GM18520 (cell line): ENCODE measurements around the gene REN.

ENCODE experiments used
- ATAC-seq: cut with Tn5 transposase; IDR thresholded peaks from one replicate; pipeline ENCODE4 v1.9.1; 2021; ENCODE audit not compliant: unreplicated experiment

REN gene

DNA sequence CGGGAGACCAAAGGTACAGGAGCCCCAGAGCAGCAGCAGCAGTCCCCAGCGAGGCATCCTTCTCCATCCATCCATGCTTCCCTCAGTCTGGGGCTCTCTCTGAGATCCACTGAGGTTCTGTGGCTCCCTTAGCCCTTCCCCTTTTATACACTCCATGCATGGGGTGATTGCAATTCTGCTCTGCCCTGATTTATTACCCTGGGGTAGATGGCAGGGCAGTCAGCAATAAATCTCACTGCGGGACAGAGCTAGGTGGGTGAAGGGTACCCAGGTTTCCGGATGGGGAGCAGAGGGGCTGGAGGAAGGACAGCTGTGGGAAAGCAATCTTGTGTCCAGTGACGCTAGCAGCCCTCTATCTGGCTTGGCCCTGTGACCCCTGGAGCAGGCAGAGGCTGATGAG, at the start of gene REN:
Gene REN (minus strand): TSS at position 119 of the 400 bp plus-strand sequence. CDS start 44 bp downstream, at position 75.
- ATAC-seq: no peak

- ATAC-seq: no peak
Measured at GRCh38 chr1:204213668-204214662, 47.8 kb upstream of the REN start, which contains the start of gene GOLT1A. TSS of gene GOLT1A (minus strand) at chr1:204213988. CDS start at chr1:204213906, 82 bp downstream.

GRCh38 chr1:204212715-204213114, 46.6 kb upstream of the REN start:
- no peak for ATAC-seq

- ATAC-seq: no peak
Measured at GRCh38 chr1:204211046-204211445, 44.9 kb upstream of the REN start.

GRCh38 chr1:204207136-204207616, 41.0 kb upstream of the REN start:
- ATAC-seq: no peak

DNA sequence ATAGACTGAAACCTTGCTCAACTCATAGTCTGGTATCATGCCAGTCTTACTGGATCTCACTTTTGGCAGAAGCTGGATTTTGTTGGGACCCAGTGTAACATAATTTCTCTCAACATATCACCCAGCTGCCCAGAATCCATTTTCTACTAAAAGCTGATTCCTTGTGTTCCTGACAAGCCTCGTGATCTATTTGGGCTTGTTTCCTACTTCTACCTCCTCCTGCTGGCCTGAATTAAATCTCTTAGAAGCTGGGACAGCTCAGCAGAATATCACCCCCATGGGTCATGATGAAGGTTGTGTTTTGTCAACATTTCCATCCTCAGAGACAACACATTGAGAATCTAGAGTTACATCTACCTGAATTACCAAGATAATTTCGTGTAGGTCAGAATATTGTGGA, 40.0 kb upstream of the REN start:
- no peak for ATAC-seq

DNA sequence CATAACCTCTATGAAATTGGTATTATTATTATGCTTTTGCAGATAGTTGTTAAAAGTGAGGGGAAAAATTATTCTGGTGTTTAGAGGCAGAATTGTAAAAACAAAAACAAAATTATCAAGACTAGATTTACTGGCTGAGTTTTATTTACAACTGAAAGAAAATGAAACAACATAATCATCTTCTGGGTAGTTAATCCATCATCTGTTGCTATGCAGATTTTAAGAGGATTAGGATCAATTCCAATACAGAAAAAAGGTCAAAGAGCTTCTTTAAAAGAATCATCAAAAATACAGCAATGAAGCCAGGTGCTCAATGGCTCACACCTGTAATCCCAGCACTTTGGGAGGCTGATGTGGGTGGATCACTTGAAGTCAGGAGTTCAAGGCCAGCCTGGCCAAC, 39.3 kb upstream of the REN start:
- no peak for ATAC-seq

- no peak for ATAC-seq
Measured at GRCh38 chr1:204204944-204205343, 38.8 kb upstream of the REN start.

- no peak for ATAC-seq
Measured at GRCh38 chr1:204203206-204203767, 37.1 kb upstream of the REN start.

- ATAC-seq: no peak
Measured at GRCh38 chr1:204202481-204202880, 36.3 kb upstream of the REN start.

GRCh38 chr1:204201348-204202040, 35.4 kb upstream of the REN start:
- ATAC-seq: no peak

DNA sequence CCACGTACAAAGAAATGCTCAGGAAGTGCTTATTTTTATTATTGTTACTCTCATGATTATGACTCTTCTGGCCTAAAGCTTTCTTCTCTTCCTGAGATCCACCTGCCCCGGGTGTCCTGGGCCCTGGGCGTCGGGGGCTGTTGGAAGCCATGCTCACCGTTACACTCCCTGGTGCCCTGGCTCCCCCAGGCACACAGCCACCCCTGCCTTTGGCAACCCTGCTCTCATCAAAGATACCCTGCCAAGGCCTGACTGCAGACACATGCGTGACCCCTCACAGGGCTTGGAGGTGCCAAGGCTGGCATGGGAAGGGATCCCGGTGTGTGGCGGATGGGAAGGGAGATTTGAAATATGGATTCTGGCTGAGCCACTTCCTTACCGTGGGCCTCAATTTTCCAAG, 33.4 kb upstream of the REN start:
- ATAC-seq: no peak

DNA sequence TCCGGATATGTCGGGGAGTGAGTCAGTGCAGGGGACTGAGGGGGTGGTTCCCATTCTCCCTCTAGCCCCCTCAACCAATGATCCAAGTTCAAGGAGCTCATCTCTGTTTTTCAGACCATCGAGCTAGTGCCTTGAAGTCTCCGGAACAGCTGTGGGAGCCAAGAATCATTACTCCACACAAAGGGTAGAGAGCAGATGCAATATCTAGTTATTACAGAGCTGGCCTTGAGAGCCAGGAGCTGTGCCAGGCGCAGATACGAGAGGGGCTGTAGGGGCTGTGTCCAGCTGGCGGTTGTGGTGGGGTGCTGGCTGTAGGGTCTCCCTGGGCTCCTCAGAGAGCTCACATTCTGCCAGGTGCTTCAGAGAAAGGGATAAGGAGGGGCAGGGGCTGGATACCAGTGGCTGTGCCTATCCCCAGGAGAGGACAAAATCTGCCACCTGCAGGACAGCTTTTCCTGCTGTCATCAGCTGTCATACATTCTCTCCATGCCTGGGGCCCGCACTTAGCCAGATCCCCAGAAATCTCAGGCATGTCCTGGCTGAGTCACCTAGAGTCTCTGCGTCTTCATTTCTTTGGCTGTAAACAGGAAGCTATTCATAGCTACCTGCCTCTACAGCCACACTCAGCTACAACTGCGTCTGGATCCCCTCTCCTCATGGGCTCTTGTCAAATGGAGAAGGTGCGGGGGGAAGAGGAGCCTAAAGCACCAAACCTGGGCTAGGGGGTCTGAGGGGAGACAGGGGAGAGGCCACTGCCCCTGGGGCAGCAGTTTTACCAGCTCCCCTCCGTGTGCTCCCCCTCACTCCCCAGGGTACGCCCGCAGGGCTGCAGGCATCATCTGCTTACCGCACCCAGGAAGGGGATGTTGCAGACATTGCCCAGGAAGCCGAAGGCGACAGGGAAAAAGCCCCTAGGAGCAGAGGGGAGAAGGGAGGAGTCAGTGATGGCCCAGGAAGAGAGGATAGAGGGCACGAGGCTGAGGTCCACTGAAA, 32.5 kb upstream of the REN start:
- ATAC-seq: no peak

DNA sequence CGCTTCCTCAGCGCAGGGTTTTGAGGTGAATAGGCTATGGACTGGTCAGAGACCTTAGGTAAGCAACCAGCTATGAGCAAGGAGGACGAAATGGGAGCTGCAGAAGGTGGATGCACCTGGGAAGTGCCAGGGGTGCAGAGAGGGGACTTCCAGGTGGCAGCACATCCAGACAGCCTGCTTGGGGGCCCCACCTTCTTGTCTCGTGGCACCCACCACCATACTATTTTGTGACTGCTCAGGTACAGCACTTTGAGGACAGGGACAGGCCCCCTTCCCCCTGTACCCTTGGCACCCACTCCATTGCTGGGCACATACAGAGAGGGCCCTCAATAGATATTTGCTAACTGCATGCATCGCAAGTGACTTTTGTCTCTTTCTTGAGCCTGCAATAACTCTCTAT, 30.9 kb upstream of the REN start:
- no peak for ATAC-seq

GRCh38 chr1:204196068-204196795, 30.1 kb upstream of the REN start, which contains the start of gene KISS1:
TSS of gene KISS1 (minus strand) at chr1:204196491. CDS start at chr1:204192876, 3,615 bp downstream.
- no peak for ATAC-seq

DNA sequence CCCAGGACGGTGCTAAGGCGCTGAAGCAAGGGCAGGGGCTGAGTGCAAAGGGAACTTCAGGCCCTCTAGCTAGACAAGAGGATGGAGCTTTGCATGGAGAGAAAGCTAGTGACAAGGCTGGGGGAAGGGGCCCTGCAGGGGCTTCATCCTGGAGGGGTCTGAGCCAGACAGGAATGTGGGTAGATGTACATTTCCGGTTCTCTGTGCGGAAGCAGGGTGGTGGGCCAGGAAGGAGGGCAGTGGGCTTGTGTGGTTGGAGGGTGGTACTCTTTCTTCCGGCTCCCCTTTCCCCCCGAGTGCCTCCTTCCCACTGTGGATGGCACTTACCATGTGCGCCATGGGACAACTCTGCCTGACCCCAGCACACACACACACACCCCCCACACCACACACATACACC, 28.6 kb upstream of the REN start:
- no peak for ATAC-seq

GRCh38 chr1:204194080-204194479, 27.9 kb upstream of the REN start:
- ATAC-seq: no peak

DNA sequence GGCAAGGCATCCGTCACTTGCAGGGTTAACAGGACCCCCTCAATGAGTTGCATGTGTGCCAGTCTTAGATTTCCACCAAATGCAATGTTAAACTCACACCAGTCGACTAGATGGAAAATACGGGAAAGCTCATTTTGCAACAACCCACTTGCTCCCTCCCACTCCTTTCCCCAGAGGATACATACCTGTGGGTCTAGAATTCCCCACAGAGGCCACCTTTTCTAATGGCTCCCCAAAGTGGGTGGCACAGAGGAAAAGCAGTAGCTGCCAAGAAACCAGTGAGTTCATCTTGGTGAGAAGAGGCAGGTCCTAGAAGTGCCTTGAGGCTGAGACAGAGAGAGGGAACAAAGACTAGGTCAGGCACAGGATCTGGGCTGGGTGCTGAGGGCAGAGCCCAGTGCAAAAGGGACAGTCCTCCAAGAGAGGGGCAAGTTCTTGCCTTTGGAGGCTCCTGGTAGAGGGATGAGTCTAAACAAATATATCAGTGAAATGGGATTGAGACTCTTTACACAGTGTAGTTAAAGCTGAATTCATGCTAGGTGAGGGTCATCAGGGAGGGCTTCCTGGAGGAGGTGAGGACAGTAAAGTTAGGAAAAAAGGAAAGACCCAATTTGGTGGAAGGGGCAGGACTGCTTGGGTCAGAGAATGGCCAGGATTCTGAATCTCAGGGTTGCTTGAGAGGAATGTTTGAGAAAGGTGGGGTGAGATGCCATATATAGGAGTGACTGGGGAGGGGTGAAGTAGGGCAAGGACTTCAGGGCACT, 26.6 kb upstream of the REN start:
- no peak for ATAC-seq

GRCh38 chr1:204192046-204192445, 25.9 kb upstream of the REN start:
- ATAC-seq: no peak
